ENCODE data around the gene INSIG1. TPM values are rescaled to one million over a fixed set of nuclear protein-coding genes. Genes with fewer than 3 reads are reported as not detected.

INSIG1 gene
- total RNA-seq, 1 experiment from 2014 or later = 53.4 TPM

DNA sequence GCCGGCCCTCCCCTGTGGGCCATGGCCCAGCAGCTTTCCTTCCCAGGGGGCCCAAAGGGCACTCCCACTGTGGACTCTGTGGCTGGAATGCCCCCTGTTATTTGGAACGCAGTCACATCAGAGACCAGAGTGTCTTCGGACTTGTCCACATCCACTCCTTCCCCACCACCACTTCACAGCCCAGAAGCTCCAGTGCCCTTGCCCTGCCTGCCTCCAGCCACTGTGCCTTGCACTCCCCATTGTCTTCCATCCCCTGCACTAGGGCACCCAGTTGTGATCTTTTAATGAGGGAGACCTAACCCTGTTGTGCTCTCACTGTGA is 19.4 kb downstream of the INSIG1 start:
- Histone ChIP-seq H3K4me1 (ENCODE audit: insufficient read depth, low read length, poor library complexity, severe bottlenecking) (no peaks in the 10 kb centered on the region), H3K36me3 (ENCODE audit: insufficient read depth, low read length, poor library complexity, severe bottlenecking) (no peaks in the 10 kb centered on the region), H3K9me3 (ENCODE audit: low read depth, low read length, poor library complexity, severe bottlenecking) (no peaks in the 10 kb centered on the region), H3K27me3 (replicated peaks; ENCODE audit: insufficient read depth, low read depth, low read length, poor library complexity) (peaks cover 16% of the 10 kb centered on the region), H3K27ac (ENCODE audit: low read depth, low read length, poor library complexity, severe bottlenecking) (no peak overlapping the region), H3K4me3 (ENCODE audit: low read depth, low read length, poor library complexity, severe bottlenecking) (no peak overlapping the region)
- TF ChIP-seq EZH2 (IDR thresholded peaks at IDR 0.05; ENCODE audit: borderline replicate concordance, low read depth, low read length, poor library complexity, severe bottlenecking) = no peak
- TF ChIP-seq, protein P1, sequence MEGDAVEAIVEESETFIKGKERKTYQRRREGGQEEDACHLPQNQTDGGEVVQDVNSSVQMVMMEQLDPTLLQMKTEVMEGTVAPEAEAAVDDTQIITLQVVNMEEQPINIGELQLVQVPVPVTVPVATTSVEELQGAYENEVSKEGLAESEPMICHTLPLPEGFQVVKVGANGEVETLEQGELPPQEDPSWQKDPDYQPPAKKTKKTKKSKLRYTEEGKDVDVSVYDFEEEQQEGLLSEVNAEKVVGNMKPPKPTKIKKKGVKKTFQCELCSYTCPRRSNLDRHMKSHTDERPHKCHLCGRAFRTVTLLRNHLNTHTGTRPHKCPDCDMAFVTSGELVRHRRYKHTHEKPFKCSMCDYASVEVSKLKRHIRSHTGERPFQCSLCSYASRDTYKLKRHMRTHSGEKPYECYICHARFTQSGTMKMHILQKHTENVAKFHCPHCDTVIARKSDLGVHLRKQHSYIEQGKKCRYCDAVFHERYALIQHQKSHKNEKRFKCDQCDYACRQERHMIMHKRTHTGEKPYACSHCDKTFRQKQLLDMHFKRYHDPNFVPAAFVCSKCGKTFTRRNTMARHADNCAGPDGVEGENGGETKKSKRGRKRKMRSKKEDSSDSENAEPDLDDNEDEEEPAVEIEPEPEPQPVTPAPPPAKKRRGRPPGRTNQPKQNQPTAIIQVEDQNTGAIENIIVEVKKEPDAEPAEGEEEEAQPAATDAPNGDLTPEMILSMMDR (conservative IDR thresholded peaks at IDR 0.05; ENCODE audit: low read depth, low read length) = no peak
- DNase-seq (ENCODE audit: low spot score) = no peak
- no TSS peak for BruUV-seq (replicated peaks)
- ChIA-PET POLR2A (ENCODE audit: low non-redundant PET) (no interaction called here), CTCF (no interaction called here)
- intact Hi-C loops (cut with micrococcal nuclease; ENCODE audit: unreplicated experiment) = no loop called here

DNA sequence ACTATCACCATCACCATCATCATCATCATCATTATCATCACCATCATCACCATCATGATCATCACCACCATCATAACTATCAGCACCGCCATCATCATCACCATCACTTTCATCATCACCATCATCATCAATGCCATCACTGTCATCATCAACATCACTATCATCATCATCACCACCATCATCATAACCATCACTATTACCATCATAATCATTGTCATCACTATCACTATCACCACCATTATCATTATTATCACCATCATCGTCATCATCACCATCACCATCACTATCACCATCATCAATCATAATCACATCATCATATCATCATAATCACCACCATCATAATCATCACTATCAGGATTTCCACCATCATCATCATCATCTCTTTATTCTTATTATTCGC is 20.6 kb downstream of the INSIG1 start:
- no TSS peak for BruUV-seq (replicated peaks)
- CTCF ChIA-PET = no interaction called here

DNA sequence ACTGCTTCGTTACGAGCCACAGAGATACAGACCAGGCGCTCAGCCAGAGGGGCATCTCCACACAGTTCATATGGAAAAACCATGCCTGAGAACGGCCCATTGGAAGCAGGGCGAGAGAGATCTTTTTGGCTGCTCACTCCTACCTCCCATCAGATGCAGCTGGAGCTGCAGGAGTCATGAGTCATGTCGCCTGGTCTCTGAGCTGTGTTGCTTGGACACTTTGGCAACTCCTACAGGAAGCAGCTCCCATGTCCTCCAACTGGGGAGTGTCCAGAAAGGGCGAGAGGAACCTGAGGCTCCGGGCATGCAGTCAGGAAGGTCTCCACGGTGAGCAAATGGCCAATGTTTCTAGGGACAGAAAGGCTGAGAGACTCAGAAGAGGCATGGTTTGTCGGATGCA is 24.9 kb downstream of the INSIG1 start:
- Histone ChIP-seq H3K4me1 (ENCODE audit: insufficient read depth, low read length, poor library complexity, severe bottlenecking) (no peaks in the 10 kb centered on the region), H3K9me3 (ENCODE audit: low read depth, low read length, poor library complexity, severe bottlenecking) (peaks cover 6% of the 10 kb centered on the region), H3K27me3 (replicated peaks; ENCODE audit: insufficient read depth, low read depth, low read length, poor library complexity) (peaks cover 34% of the 10 kb centered on the region), H3K27ac (ENCODE audit: low read depth, low read length, poor library complexity, severe bottlenecking) (no peak overlapping the region), H3K4me3 (ENCODE audit: low read depth, low read length, poor library complexity, severe bottlenecking) (no peak overlapping the region), H3K36me3 (ENCODE audit: insufficient read depth, low read length, poor library complexity, severe bottlenecking) (no peaks in the 10 kb centered on the region)
- no peak for DNase-seq (ENCODE audit: low spot score)
- BruUV-seq (replicated peaks) = no TSS peak
- no peak for TF ChIP-seq EZH2 (IDR thresholded peaks at IDR 0.05; ENCODE audit: borderline replicate concordance, low read depth, low read length, poor library complexity, severe bottlenecking)
- TF ChIP-seq, protein P1 (conservative IDR thresholded peaks at IDR 0.05; ENCODE audit: low read depth, low read length) = no peak
- intact Hi-C loops (cut with micrococcal nuclease; ENCODE audit: unreplicated experiment) = no loop called here
- ChIA-PET POLR2A (ENCODE audit: low non-redundant PET) (no interaction called here), CTCF (no interaction called here)

More for the DNA sequence above, 20.6 kb downstream of the INSIG1 start:
- Histone ChIP-seq H3K36me3 (ENCODE audit: insufficient read depth, low read length, poor library complexity, severe bottlenecking) (no peaks in the 10 kb centered on the region), H3K9me3 (ENCODE audit: low read depth, low read length, poor library complexity, severe bottlenecking) (peaks cover 4% of the 10 kb centered on the region), H3K27ac (ENCODE audit: low read depth, low read length, poor library complexity, severe bottlenecking) (no peak overlapping the region), H3K27me3 (replicated peaks; ENCODE audit: insufficient read depth, low read depth, low read length, poor library complexity) (peaks cover 16% of the 10 kb centered on the region), H3K4me1 (ENCODE audit: insufficient read depth, low read length, poor library complexity, severe bottlenecking) (no peaks in the 10 kb centered on the region), H3K4me3 (ENCODE audit: low read depth, low read length, poor library complexity, severe bottlenecking) (no peak overlapping the region)
- POLR2A ChIA-PET (ENCODE audit: low non-redundant PET) = interaction anchor here (0.6 kb wide), 1 partner anchor 360 kb away, joined by 3 read pairs; no protein-coding TSS in a partner anchor
- intact Hi-C loops (cut with micrococcal nuclease; ENCODE audit: unreplicated experiment) = no loop called here
- no peak for DNase-seq (ENCODE audit: low spot score)
- TF ChIP-seq EZH2 (IDR thresholded peaks at IDR 0.05; ENCODE audit: borderline replicate concordance, low read depth, low read length, poor library complexity, severe bottlenecking) = no peak
- TF ChIP-seq, protein P1 (conservative IDR thresholded peaks at IDR 0.05; ENCODE audit: low read depth, low read length) = no peak
